Measurements from ENCODE around the gene ZSWIM3.
"Not testable (repeated sequence)": the region's sequence is repeated elsewhere in the genome, so short reads cannot be mapped to it uniquely, and the experiment has no call there.

Gene ZSWIM3

DNA sequence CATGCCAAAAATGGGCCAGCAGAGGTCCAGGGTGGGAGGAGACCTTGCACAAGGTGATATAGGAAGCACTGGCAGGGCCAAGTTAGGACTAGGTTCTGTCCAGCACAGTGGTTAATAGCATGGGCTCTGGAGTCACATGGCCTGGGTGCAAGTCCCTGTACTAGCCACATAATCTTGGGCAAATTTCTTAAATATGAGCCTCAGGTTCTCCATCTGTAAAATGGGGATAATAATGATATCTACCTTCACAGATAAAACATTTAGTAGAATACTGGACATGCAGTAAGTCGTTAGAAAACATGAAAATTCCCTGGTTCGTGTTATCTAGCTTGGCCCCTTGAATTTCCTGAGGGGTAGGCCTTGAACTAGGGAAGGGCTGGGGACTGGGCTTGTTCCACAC is 39.9 kb downstream of the ZSWIM3 start:
- H3K9me3 ChIP-seq (ENCODE audit: insufficient read depth, low read length): no peaks in the 10 kb centered on the region
- no peaks in the 10 kb centered on the region for H3K27me3 ChIP-seq (ENCODE audit: low read depth, low read length)
- no peak overlapping the region for H3K27ac ChIP-seq (ENCODE audit: low read length)
- no peak for TF ChIP-seq EZH2phosphoT487 (IDR thresholded peaks at IDR 0.05; ENCODE audit: low read depth)
- TF ChIP-seq, protein P1, sequence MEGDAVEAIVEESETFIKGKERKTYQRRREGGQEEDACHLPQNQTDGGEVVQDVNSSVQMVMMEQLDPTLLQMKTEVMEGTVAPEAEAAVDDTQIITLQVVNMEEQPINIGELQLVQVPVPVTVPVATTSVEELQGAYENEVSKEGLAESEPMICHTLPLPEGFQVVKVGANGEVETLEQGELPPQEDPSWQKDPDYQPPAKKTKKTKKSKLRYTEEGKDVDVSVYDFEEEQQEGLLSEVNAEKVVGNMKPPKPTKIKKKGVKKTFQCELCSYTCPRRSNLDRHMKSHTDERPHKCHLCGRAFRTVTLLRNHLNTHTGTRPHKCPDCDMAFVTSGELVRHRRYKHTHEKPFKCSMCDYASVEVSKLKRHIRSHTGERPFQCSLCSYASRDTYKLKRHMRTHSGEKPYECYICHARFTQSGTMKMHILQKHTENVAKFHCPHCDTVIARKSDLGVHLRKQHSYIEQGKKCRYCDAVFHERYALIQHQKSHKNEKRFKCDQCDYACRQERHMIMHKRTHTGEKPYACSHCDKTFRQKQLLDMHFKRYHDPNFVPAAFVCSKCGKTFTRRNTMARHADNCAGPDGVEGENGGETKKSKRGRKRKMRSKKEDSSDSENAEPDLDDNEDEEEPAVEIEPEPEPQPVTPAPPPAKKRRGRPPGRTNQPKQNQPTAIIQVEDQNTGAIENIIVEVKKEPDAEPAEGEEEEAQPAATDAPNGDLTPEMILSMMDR (IDR thresholded peaks at IDR 0.05; ENCODE audit: low read depth, low read length): no peak
- H3K4me2 ChIP-seq (ENCODE audit: low read length): no peak overlapping the region
- peaks cover 18% of the 10 kb centered on the region for H3K36me3 ChIP-seq (replicated peaks; ENCODE audit: low read depth, low read length)
- H3K4me1 ChIP-seq (ENCODE audit: low read length): no peaks in the 10 kb centered on the region; the same call in 1 of the 2 replicates
- no peaks in the 10 kb centered on the region for H4K20me1 ChIP-seq (ENCODE audit: insufficient read depth, low read length)
- no peak overlapping the region for H3K9ac ChIP-seq (ENCODE audit: low read length)
- no peaks in the 10 kb centered on the region for H3K79me2 ChIP-seq (ENCODE audit: low read length)
- no peak overlapping the region for H2AFZ ChIP-seq (ENCODE audit: low read depth, low read length)
- H3K4me3 ChIP-seq (ENCODE audit: low read length): no peak overlapping the region

DNA sequence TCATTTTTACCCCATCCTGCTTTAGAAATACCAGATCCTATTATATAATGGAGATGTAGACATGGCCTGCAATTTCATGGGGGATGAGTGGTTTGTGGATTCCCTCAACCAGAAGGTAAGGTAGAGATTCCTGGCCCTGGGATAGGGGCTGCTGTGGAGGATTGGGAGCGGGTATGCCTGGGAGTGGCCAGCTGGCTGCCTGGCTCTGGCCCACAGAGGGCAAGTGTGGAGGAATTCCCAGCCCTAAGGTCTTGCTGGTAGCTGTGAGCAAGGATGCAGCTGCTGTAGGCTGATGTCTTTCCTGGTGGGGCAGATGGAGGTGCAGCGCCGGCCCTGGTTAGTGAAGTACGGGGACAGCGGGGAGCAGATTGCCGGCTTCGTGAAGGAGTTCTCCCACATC is 40.3 kb downstream of the ZSWIM3 start:
- H3K4me1 ChIP-seq (ENCODE audit: low read length): no peaks in the 10 kb centered on the region
- no peaks in the 10 kb centered on the region for H3K27me3 ChIP-seq (ENCODE audit: low read depth, low read length)
- H3K9me3 ChIP-seq (ENCODE audit: insufficient read depth, low read length): no peaks in the 10 kb centered on the region
- no peak overlapping the region for H2AFZ ChIP-seq (ENCODE audit: low read depth, low read length)
- H3K79me2 ChIP-seq (ENCODE audit: low read length): no peaks in the 10 kb centered on the region
- H3K27ac ChIP-seq (ENCODE audit: low read length): no peak overlapping the region
- no peak overlapping the region for H3K4me2 ChIP-seq (ENCODE audit: low read length)
- no peak overlapping the region for H3K9ac ChIP-seq (ENCODE audit: low read length)
- TF ChIP-seq, protein P1 (IDR thresholded peaks at IDR 0.05; ENCODE audit: low read depth, low read length): no peak
- no peak for TF ChIP-seq EZH2phosphoT487 (IDR thresholded peaks at IDR 0.05; ENCODE audit: low read depth)
- peaks cover 18% of the 10 kb centered on the region for H3K36me3 ChIP-seq (replicated peaks; ENCODE audit: low read depth, low read length)
- no peaks in the 10 kb centered on the region for H4K20me1 ChIP-seq (ENCODE audit: insufficient read depth, low read length)
- H3K4me3 ChIP-seq (ENCODE audit: low read length): no peak overlapping the region

DNA sequence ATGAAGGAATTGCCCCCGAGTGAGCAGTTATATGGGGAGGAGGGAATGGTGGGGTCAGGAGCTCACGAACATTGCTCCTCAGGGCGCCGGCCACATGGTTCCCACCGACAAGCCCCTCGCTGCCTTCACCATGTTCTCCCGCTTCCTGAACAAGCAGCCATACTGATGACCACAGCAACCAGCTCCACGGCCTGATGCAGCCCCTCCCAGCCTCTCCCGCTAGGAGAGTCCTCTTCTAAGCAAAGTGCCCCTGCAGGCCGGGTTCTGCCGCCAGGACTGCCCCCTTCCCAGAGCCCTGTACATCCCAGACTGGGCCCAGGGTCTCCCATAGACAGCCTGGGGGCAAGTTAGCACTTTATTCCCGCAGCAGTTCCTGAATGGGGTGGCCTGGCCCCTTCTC is 40.9 kb downstream of the ZSWIM3 start:
- Histone ChIP-seq H3K9ac (ENCODE audit: low read length) (no peak overlapping the region), H3K36me3 (replicated peaks; ENCODE audit: low read depth, low read length) (peaks cover 18% of the 10 kb centered on the region)

DNA sequence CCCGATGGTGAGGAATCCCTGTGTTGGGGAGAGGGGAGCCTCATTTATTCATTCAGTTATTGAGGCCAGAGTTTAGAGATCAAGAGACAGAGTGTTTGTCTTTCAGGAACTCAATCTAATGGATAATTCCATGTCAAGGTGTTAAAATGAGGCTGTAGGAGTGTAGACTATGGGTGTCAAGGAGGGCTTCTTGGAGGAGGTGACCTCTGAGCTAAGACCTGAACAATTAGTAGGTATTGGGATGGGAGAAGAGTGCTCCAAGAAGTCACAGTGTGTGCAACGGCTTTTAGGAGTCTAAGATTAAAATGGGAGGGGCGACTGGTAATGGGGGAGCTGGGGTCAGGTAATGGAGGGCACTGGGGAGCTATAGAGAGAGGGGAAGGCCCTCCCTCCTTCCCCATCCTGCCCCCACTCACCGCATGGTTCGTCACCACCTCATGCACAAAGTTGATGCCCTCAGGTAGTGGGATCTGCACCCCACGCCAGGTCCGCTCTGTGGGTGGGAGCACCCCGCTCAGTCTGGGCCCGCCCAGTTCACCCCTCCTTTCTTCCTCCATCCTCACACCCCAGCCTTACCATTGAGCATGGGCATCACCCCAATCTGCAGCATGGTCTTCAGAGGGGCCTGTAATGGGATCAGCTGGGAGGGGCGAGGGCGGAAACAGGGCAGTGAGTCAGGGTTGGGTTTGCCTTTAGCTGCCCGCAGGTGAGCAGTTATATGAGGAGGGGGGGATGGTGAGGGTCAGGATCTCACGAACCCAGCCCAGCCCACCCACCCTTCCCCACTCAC is 41.8 kb downstream of the ZSWIM3 start:
- Histone ChIP-seq H3K9me3 (ENCODE audit: insufficient read depth, low read length) (no peaks in the 10 kb centered on the region), H3K27me3 (ENCODE audit: low read depth, low read length) (no peaks in the 10 kb centered on the region), H2AFZ (ENCODE audit: low read depth, low read length) (no peak overlapping the region), H3K27ac (ENCODE audit: low read length) (no peak overlapping the region), H3K79me2 (ENCODE audit: low read length) (no peaks in the 10 kb centered on the region), H3K4me3 (ENCODE audit: low read length) (no peak overlapping the region), H4K20me1 (ENCODE audit: insufficient read depth, low read length) (no peaks in the 10 kb centered on the region), H3K4me1 (ENCODE audit: low read length) (no peaks in the 10 kb centered on the region), H3K9ac (ENCODE audit: low read length) (no peak overlapping the region), H3K4me2 (ENCODE audit: low read length) (no peak overlapping the region), H3K36me3 (replicated peaks; ENCODE audit: low read depth, low read length) (peaks cover 18% of the 10 kb centered on the region)
- TF ChIP-seq, protein P1 (IDR thresholded peaks at IDR 0.05; ENCODE audit: low read depth, low read length): no peak
- no peak for TF ChIP-seq EZH2phosphoT487 (IDR thresholded peaks at IDR 0.05; ENCODE audit: low read depth)

More for the DNA sequence above, 40.9 kb downstream of the ZSWIM3 start:
- H3K4me1 ChIP-seq (ENCODE audit: low read length): no peaks in the 10 kb centered on the region
- no peaks in the 10 kb centered on the region for H3K9me3 ChIP-seq (ENCODE audit: insufficient read depth, low read length)
- H2AFZ ChIP-seq (ENCODE audit: low read depth, low read length): no peak overlapping the region
- TF ChIP-seq, protein P1 (IDR thresholded peaks at IDR 0.05; ENCODE audit: low read depth, low read length): no peak
- TF ChIP-seq EZH2phosphoT487 (IDR thresholded peaks at IDR 0.05; ENCODE audit: low read depth): no peak
- H3K27me3 ChIP-seq (ENCODE audit: low read depth, low read length): no peaks in the 10 kb centered on the region
- H3K4me2 ChIP-seq (ENCODE audit: low read length): no peak overlapping the region
- H3K4me3 ChIP-seq (ENCODE audit: low read length): no peak overlapping the region
- no peaks in the 10 kb centered on the region for H4K20me1 ChIP-seq (ENCODE audit: insufficient read depth, low read length)
- no peak overlapping the region for H3K27ac ChIP-seq (ENCODE audit: low read length)
- H3K79me2 ChIP-seq (ENCODE audit: low read length): no peaks in the 10 kb centered on the region

DNA sequence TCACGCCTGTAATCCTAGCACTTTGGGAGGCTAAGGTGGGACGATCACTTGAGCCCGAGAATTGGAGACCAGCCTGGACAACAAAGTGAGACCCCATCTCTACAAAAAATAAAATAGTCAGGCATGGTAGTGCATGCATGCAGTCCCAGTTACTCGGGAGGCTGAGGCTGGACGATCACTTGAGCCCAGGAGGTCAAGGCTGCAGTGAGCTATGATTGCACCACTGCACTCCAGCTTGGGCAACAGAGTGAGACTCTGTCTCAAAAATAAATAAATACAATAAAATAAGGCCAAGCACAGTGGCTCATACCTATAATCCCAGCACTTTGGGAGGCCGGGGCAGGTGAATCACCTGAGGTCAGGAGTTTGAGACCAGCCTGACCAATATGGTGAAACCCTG is 43.9 kb downstream of the ZSWIM3 start:
- H3K27me3 ChIP-seq (ENCODE audit: low read depth, low read length); H2AFZ ChIP-seq (ENCODE audit: low read depth, low read length); H3K4me2 ChIP-seq (ENCODE audit: low read length); H3K9me3 ChIP-seq (ENCODE audit: insufficient read depth, low read length); H4K20me1 ChIP-seq (ENCODE audit: insufficient read depth, low read length); H3K4me1 ChIP-seq (ENCODE audit: low read length); H3K4me3 ChIP-seq (ENCODE audit: low read length); H3K9ac ChIP-seq (ENCODE audit: low read length); H3K79me2 ChIP-seq (ENCODE audit: low read length); H3K27ac ChIP-seq (ENCODE audit: low read length): not testable (repeated sequence)
- peaks cover 18% of the 10 kb centered on the region for H3K36me3 ChIP-seq (replicated peaks; ENCODE audit: low read depth, low read length)

All from OCI-LY3 (cell line).